ENCODE measurements around the gene ANKLE1.
A peak's percentile ranks its signal among the peaks of the same experiment; 100 is the strongest.

Gene ANKLE1

GRCh38 chr19:17264641-17264979 is 17.1 kb upstream of the ANKLE1 start, which contains the start of gene USHBP1:
USHBP1 (minus strand) TSS chr19:17264745; CDS start chr19:17264299, 446 bp downstream.
- Histone ChIP-seq H3K27ac (ENCODE audit: low read depth, low read length) (peak within 1 kb of the TSS; percentile 100), H3K4me3 (ENCODE audit: low read length) (peak within 1 kb of the TSS; percentile 72), H3K9me2 (replicated peaks; ENCODE audit: control insufficient read depth, low read length) (no peaks in the 10 kb centered on the region), H4K20me1 (ENCODE audit: control insufficient read depth, insufficient read depth, low read depth, low read length) (no peaks in the 10 kb centered on the region), H3K79me2 (ENCODE audit: control insufficient read depth, low read length) (peaks cover 20% of the 10 kb centered on the region), H3F3A (ENCODE audit: control insufficient read depth, insufficient read depth) (peaks cover 23% of the 10 kb centered on the region), H3K9me3 (ENCODE audit: control insufficient read depth, insufficient read depth, low read length) (no peaks in the 10 kb centered on the region), H3K4me1 (ENCODE audit: control insufficient read depth, low read length) (peaks cover 53% of the 10 kb centered on the region), H3K4me2 (ENCODE audit: low read length) (peak within 1 kb of the TSS; percentile 73), H3K36me3 (ENCODE audit: control insufficient read depth, low read length) (peaks cover 7% of the 10 kb centered on the region), H3K27me3 (ENCODE audit: control insufficient read depth, low read length) (no peaks in the 10 kb centered on the region)
- TF ChIP-seq, protein P1, sequence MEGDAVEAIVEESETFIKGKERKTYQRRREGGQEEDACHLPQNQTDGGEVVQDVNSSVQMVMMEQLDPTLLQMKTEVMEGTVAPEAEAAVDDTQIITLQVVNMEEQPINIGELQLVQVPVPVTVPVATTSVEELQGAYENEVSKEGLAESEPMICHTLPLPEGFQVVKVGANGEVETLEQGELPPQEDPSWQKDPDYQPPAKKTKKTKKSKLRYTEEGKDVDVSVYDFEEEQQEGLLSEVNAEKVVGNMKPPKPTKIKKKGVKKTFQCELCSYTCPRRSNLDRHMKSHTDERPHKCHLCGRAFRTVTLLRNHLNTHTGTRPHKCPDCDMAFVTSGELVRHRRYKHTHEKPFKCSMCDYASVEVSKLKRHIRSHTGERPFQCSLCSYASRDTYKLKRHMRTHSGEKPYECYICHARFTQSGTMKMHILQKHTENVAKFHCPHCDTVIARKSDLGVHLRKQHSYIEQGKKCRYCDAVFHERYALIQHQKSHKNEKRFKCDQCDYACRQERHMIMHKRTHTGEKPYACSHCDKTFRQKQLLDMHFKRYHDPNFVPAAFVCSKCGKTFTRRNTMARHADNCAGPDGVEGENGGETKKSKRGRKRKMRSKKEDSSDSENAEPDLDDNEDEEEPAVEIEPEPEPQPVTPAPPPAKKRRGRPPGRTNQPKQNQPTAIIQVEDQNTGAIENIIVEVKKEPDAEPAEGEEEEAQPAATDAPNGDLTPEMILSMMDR (IDR thresholded peaks at IDR 0.05; ENCODE audit: low read depth, low read length, poor library complexity, severe bottlenecking), result no peak
- no peak for TF ChIP-seq EZH2phosphoT487 (IDR thresholded peaks at IDR 0.05; ENCODE audit: borderline replicate concordance, low read length)

DNA sequence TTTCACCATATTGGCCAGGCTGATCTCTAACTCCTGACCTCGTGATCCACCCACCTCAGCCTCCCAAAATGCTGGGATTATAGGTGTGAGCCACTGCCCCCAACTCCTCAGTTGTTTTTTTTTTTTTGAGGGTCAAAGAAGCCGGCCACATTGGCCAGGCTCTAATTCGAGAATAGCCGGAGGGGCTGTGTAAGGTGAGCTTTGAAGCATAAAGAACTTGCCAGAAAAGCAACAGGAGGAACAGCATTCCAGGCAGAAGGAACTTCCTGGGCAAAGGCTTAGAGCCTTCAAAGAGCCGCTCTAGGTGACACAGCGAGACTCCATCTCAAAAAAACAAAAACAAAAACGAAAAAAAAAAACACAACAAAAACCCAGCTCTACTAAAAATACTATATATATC is 15.7 kb upstream of the ANKLE1 start:
- Histone ChIP-seq H4K20me1 (ENCODE audit: control insufficient read depth, insufficient read depth, low read depth, low read length) (no peaks in the 10 kb centered on the region), H3K27ac (ENCODE audit: low read depth, low read length) (peak overlapping the region; percentile 100), H3K4me1 (ENCODE audit: control insufficient read depth, low read length) (peaks cover 46% of the 10 kb centered on the region), H3K27me3 (ENCODE audit: control insufficient read depth, low read length) (no peaks in the 10 kb centered on the region), H3K9me3 (ENCODE audit: control insufficient read depth, insufficient read depth, low read length) (no peaks in the 10 kb centered on the region), H3F3A (ENCODE audit: control insufficient read depth, insufficient read depth) (peaks cover 21% of the 10 kb centered on the region), H3K4me3 (ENCODE audit: low read length) (peak overlapping the region; percentile 72), H3K9me2 (replicated peaks; ENCODE audit: control insufficient read depth, low read length) (no peaks in the 10 kb centered on the region), H3K36me3 (ENCODE audit: control insufficient read depth, low read length) (peaks cover 15% of the 10 kb centered on the region), H3K4me2 (ENCODE audit: low read length) (peak overlapping the region; percentile 73), H3K79me2 (ENCODE audit: control insufficient read depth, low read length) (peaks cover 21% of the 10 kb centered on the region)
- TF ChIP-seq, protein P1 (IDR thresholded peaks at IDR 0.05; ENCODE audit: low read depth, low read length, poor library complexity, severe bottlenecking), result no peak
- no peak for TF ChIP-seq EZH2phosphoT487 (IDR thresholded peaks at IDR 0.05; ENCODE audit: borderline replicate concordance, low read length)

DNA sequence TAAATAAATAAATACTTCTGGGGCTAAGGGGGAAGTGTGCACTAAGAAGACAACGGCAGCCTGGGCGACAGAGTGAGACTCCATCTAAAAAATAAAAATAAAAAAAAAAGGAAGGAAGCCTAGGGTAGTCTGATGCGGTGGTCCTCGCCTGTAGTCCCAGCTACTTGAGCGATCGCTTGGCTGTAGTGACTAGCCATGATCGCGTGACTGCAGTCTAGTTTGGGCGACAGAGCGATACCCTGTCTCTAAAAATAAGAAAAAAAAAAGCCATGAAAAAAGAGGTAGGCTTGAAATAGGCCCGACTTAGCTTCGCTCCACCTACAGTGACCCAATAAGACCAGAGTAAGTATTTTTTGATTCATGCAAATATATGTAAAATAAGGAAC is 15.1 kb upstream of the ANKLE1 start:
- peaks cover 26% of the 10 kb centered on the region for H3K79me2 ChIP-seq (ENCODE audit: control insufficient read depth, low read length)
- H3K9me2 ChIP-seq (replicated peaks; ENCODE audit: control insufficient read depth, low read length), result no peaks in the 10 kb centered on the region
- H3K27me3 ChIP-seq (ENCODE audit: control insufficient read depth, low read length), result no peaks in the 10 kb centered on the region
- no peak for TF ChIP-seq EZH2phosphoT487 (IDR thresholded peaks at IDR 0.05; ENCODE audit: borderline replicate concordance, low read length)
- TF ChIP-seq, protein P1 (IDR thresholded peaks at IDR 0.05; ENCODE audit: low read depth, low read length, poor library complexity, severe bottlenecking), result no peak
- H3F3A ChIP-seq (ENCODE audit: control insufficient read depth, insufficient read depth), result peaks cover 20% of the 10 kb centered on the region
- H3K36me3 ChIP-seq (ENCODE audit: control insufficient read depth, low read length), result peaks cover 20% of the 10 kb centered on the region
- H4K20me1 ChIP-seq (ENCODE audit: control insufficient read depth, insufficient read depth, low read depth, low read length), result no peaks in the 10 kb centered on the region
- H3K27ac ChIP-seq (ENCODE audit: low read depth, low read length), result peak overlapping the region; percentile 100
- peaks cover 42% of the 10 kb centered on the region for H3K4me1 ChIP-seq (ENCODE audit: control insufficient read depth, low read length)
- H3K4me3 ChIP-seq (ENCODE audit: low read length), result peak overlapping the region; percentile 72
- H3K4me2 ChIP-seq (ENCODE audit: low read length), result peak overlapping the region; percentile 73
- no peaks in the 10 kb centered on the region for H3K9me3 ChIP-seq (ENCODE audit: control insufficient read depth, insufficient read depth, low read length)
